MM.1S (cell line): ENCODE data around the gene TRAPPC12.
A peak's percentile ranks its signal among the peaks of the same experiment; 100 is the strongest.

Source experiments
- DNase-seq: peaks from one replicate; pipeline ENCODE4 v3.0.0-alpha.2; 2015
- H2AFZ ChIP-seq: fragments of 300-600 bp; sonication (generic); 2 replicates; pipeline ENCODE4 v1.6.0; 2016; ENCODE audit warnings: antibody characterized with exemption, low read length
- H3F3A ChIP-seq: fragments of 300-600 bp; sonication (generic); 2 replicates; pipeline ENCODE4 v1.6.1; 2016; ENCODE audit warnings: mild to moderate bottlenecking, antibody characterized with exemption, low read length, moderate library complexity, mixed read lengths; ENCODE audit not compliant: insufficient read depth
- H3K27ac ChIP-seq: fragments of 300-600 bp; sonication (generic); 2 replicates; pipeline ENCODE4 v1.5.1; 2016; ENCODE audit warnings: mild to moderate bottlenecking, low read length
- H3K27me3 ChIP-seq: fragments of 300-600 bp; sonication (generic); replicated peaks from 2 replicates; pipeline ENCODE4 v1.6.0; 2016; ENCODE audit warnings: low read length; ENCODE audit not compliant: insufficient read depth
- H3K36me3 ChIP-seq: fragments of 300-600 bp; sonication (generic); replicated peaks from 2 replicates; pipeline ENCODE4 v1.6.1; 2016; ENCODE audit warnings: mild to moderate bottlenecking, low read length, mixed read lengths; ENCODE audit not compliant: insufficient read depth
- H3K4me1 ChIP-seq: fragments of 300-600 bp; sonication (generic); 2 replicates; pipeline ENCODE4 v1.6.1; 2016; ENCODE audit warnings: low read length, mixed read lengths
- H3K4me2 ChIP-seq: fragments of 300-600 bp; sonication (generic); 2 replicates; pipeline ENCODE4 v1.6.0; 2016; ENCODE audit warnings: low read depth, low read length
- H3K4me3 ChIP-seq: fragments of 300-600 bp; sonication (generic); 2 replicates; pipeline ENCODE4 v1.5.1; 2016; ENCODE audit warnings: low read length, mixed read lengths
- H3K79me2 ChIP-seq: fragments of 300-600 bp; sonication (generic); 2 replicates; pipeline ENCODE4 v1.6.1; 2016; ENCODE audit warnings: mixed run types, low read length, mixed read lengths
- H3K9ac ChIP-seq: fragments of 300-600 bp; sonication (generic); 2 replicates; pipeline ENCODE4 v1.6.1; 2016; ENCODE audit warnings: low read length, mixed read lengths
- H3K9me2 ChIP-seq: fragments of 300-600 bp; sonication (generic); replicated peaks from 2 replicates; pipeline ENCODE4 v1.6.1; 2016; ENCODE audit warnings: mild to moderate bottlenecking, low read length, mixed read lengths; ENCODE audit not compliant: insufficient read depth
- H3K9me3 ChIP-seq: fragments of 300-600 bp; sonication (generic); replicated peaks from 2 replicates; pipeline ENCODE4 v1.6.1; 2016; ENCODE audit warnings: mild to moderate bottlenecking, low read length, mixed read lengths; ENCODE audit not compliant: insufficient read depth
- H4K20me1 ChIP-seq: fragments of 300-600 bp; sonication (generic); 2 replicates; pipeline ENCODE4 v1.6.1; 2016; ENCODE audit warnings: mild to moderate bottlenecking, low read length, moderate library complexity, mixed read lengths; ENCODE audit not compliant: insufficient read depth
- EZH2 ChIP-seq: fragments of 300-600 bp; sonication (generic); optimal IDR thresholded peaks from 2 replicates; pipeline ENCODE3; 2017; ENCODE audit warnings: low read depth, mild to moderate bottlenecking, antibody characterized with exemption, low read length, mixed read lengths
- EZH2phosphoT487 ChIP-seq: fragments of 300-600 bp; sonication (generic); IDR thresholded peaks from 2 replicates; pipeline ENCODE4 v1.6.1; 2018; ENCODE audit warnings: antibody characterized with exemption, low read length
- TF ChIP-seq, protein P1 (sequence below): fragments of 300-600 bp; sonication (generic); IDR thresholded peaks from 2 replicates; pipeline ENCODE4 v1.5.1; 2016; ENCODE audit warnings: antibody characterized with exemption, low read length, mixed read lengths

Gene TRAPPC12

GRCh38 chr2:3379647-3380534 lies at the start of gene TRAPPC12:
Gene TRAPPC12, plus strand, starts transcription at chr2:3379694. Its CDS starts 7,930 bp downstream, at chr2:3387624.
- peak; percentile 91 for DNase-seq
- H3K79me2 ChIP-seq: peaks cover 33% of the 10 kb centered on the region
- no peaks in the 10 kb centered on the region for H4K20me1 ChIP-seq
- TF ChIP-seq, protein P1, sequence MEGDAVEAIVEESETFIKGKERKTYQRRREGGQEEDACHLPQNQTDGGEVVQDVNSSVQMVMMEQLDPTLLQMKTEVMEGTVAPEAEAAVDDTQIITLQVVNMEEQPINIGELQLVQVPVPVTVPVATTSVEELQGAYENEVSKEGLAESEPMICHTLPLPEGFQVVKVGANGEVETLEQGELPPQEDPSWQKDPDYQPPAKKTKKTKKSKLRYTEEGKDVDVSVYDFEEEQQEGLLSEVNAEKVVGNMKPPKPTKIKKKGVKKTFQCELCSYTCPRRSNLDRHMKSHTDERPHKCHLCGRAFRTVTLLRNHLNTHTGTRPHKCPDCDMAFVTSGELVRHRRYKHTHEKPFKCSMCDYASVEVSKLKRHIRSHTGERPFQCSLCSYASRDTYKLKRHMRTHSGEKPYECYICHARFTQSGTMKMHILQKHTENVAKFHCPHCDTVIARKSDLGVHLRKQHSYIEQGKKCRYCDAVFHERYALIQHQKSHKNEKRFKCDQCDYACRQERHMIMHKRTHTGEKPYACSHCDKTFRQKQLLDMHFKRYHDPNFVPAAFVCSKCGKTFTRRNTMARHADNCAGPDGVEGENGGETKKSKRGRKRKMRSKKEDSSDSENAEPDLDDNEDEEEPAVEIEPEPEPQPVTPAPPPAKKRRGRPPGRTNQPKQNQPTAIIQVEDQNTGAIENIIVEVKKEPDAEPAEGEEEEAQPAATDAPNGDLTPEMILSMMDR: peak; percentile 50
- no peak for TF ChIP-seq EZH2
- H3K9ac ChIP-seq: peak within 1 kb of the TSS; percentile 81
- H3K27me3 ChIP-seq: no peaks in the 10 kb centered on the region
- peak within 1 kb of the TSS; percentile 93 for H3K4me3 ChIP-seq
- H3K9me3 ChIP-seq: no peaks in the 10 kb centered on the region
- H2AFZ ChIP-seq: peak within 1 kb of the TSS; percentile 95
- H3K36me3 ChIP-seq: no peaks in the 10 kb centered on the region
- peaks cover 13% of the 10 kb centered on the region; the same call in 1 of the 2 replicates for H3K4me1 ChIP-seq
- no peaks in the 10 kb centered on the region for H3K9me2 ChIP-seq
- peak within 1 kb of the TSS; percentile 32; the same call in 1 of the 2 replicates for H3K27ac ChIP-seq
- no peaks in the 10 kb centered on the region for H3F3A ChIP-seq
- peak within 1 kb of the TSS; percentile 90 for H3K4me2 ChIP-seq

DNA sequence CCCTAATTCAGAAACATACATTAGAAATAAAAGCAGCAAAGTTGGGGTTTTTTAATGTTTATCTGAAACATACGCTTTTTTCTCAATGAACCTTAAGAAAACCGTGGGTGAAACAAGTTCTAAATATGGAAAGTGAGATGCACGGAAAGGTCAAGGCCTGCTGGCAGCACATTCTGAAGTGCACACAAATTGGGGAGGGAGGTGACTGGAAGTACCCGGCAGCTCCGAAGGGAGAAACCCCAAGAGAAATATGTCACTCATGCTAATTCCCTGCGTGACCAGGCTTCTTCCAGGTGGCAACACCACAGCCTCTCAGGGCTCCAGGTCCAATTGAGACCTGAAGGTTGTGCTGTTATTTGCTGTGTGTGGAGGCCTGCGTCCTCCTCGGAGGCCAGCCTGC lies 47.4 kb upstream of the TRAPPC12 start:
- TF ChIP-seq EZH2 (no peak), EZH2phosphoT487 (no peak)
- TF ChIP-seq, protein P1: no peak
- no peaks in the 10 kb centered on the region for H3K79me2 ChIP-seq
- H3K9ac ChIP-seq: no peak overlapping the region
- no peak overlapping the region for H3K4me3 ChIP-seq
- no peaks in the 10 kb centered on the region for H3K9me2 ChIP-seq
- H3K27me3 ChIP-seq: no peaks in the 10 kb centered on the region
- no peaks in the 10 kb centered on the region for H3F3A ChIP-seq
- no peak overlapping the region for H3K27ac ChIP-seq
- DNase-seq: no peak
- no peaks in the 10 kb centered on the region for H3K36me3 ChIP-seq
- no peak overlapping the region for H3K4me2 ChIP-seq
- no peaks in the 10 kb centered on the region for H3K4me1 ChIP-seq
- no peaks in the 10 kb centered on the region for H4K20me1 ChIP-seq
- no peak overlapping the region for H2AFZ ChIP-seq
- H3K9me3 ChIP-seq: no peaks in the 10 kb centered on the region

DNA sequence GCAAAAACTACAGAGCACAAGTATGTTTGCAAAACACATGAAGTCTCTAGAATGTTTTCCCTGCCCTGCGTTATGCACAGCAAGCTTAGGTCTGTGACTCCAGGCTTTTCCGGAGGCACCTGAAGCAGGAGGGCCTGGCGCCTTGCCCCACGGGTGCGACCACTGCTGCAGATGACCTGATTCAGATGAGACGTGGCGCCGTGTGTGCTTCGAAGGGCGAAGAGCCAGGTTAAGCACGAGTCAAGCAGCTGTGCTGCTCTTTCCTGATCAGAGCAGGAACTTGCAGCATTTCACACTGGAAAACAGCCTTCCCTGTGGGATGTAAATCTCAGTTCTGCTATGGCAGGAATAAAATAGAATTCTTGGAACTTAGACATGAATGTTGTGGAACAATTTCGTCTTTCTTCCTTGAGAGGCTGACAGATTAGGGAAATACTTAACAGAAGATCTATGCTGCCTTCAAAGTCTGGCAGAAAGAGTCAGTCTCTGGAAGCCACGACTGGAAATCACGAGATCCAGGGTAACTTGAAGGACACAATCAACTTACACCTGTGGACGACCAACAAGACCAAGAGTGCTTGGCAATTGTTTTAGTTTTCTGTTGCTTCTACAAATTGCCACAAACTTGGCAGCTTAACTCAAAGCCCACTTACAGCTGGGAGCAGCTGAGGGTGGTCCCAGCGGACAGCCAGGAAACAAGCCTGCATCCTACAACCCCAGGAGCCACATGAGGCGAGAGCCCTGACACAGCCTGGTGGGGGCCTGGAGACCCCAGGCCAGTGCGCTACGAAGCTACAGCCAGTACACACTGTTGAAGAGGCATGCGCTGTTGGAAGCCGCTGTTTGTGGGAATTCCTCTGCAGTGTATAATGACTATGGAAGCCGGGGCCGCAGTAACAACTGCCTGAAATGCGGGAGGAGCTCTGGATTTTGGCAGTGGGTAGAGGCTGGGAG lies 44.8 kb upstream of the TRAPPC12 start:
- H3K4me1 ChIP-seq: no peaks in the 10 kb centered on the region
- H3K4me2 ChIP-seq: no peak overlapping the region
- H3K27ac ChIP-seq: no peak overlapping the region
- no peaks in the 10 kb centered on the region for H3K36me3 ChIP-seq
- H2AFZ ChIP-seq: no peak overlapping the region
- no peak for DNase-seq
- H3K9me2 ChIP-seq: no peaks in the 10 kb centered on the region
- no peaks in the 10 kb centered on the region for H4K20me1 ChIP-seq
- H3K9me3 ChIP-seq: no peaks in the 10 kb centered on the region
- no peak overlapping the region for H3K9ac ChIP-seq
- TF ChIP-seq, protein P1: no peak
- TF ChIP-seq EZH2 (no peak), EZH2phosphoT487 (no peak)
- no peak overlapping the region for H3K4me3 ChIP-seq
- H3K27me3 ChIP-seq: no peaks in the 10 kb centered on the region
- no peaks in the 10 kb centered on the region for H3F3A ChIP-seq
- H3K79me2 ChIP-seq: no peaks in the 10 kb centered on the region
